Breast epithelium (tissue), 4 donors: Measurements from ENCODE around the gene CDH4. TPM values are rescaled to one million over a fixed set of nuclear protein-coding genes. Genes with fewer than 3 reads are reported as not detected.

Source experiments
- DNase-seq, 2 donors: peaks; one replicate each; pipeline ENCODE4 v3.0.0-alpha.2; 2019; ENCODE audit warnings: low spot score in 2 of 2
- H3K27ac ChIP-seq, 2 donors: fragments of 200-600 bp; sonication (generic) in 1 of 2; one replicate each; pipeline ENCODE4 v1.5.1; 2016 to 2019; ENCODE audit warnings: mild to moderate bottlenecking in 1 of 2
- H3K27me3 ChIP-seq, 2 donors: fragments of 200-600 bp; sonication (generic) in 1 of 2; one replicate each; pipeline versions ENCODE4 v1.5.1 to v1.6.0; 2017 to 2019; ENCODE audit warnings: control low read depth in 1 of 2, mild to moderate bottlenecking in 1 of 2
- H3K36me3 ChIP-seq: fragments of 200-600 bp; one replicate; pipeline ENCODE4 v1.5.1; 2019
- H3K4me1 ChIP-seq, 2 donors: fragments of 200-600 bp; sonication (generic); one replicate each; pipeline ENCODE4 v1.5.1; 2016 to 2019; ENCODE audit warnings: control low read depth in 1 of 2
- H3K4me3 ChIP-seq, 3 donors: fragments of 200-600 bp; sonication (generic); 1 replicate in 2 of 3; 2 replicates in 1 of 3; pipeline ENCODE4 v1.5.1; 2016 to 2019; ENCODE audit warnings: mild to moderate bottlenecking in 3 of 3, moderate library complexity in 2 of 3
- H3K9me3 ChIP-seq, 2 donors: fragments of 200-600 bp; sonication (generic) in 1 of 2; one replicate each; pipeline ENCODE4 v1.5.1; 2016 to 2019; ENCODE audit warnings: control low read depth in 1 of 2
- CTCF ChIP-seq, 3 donors: fragments of 450-650 bp; IDR thresholded peaks; one replicate each; pipeline ENCODE4 v1.5.1; 2016 to 2017; ENCODE audit warnings: antibody characterized with exemption in 3 of 3, mild to moderate bottlenecking in 3 of 3, moderate library complexity in 3 of 3
- POLR2A ChIP-seq: fragments of 450-650 bp; IDR thresholded peaks from one replicate; pipeline ENCODE4 v1.6.1; 2016; ENCODE audit warnings: antibody characterized with exemption, mild to moderate bottlenecking, moderate library complexity
- POLR2AphosphoS5 ChIP-seq, 3 donors: sonication (generic); formaldehyde crosslinking; IDR thresholded peaks; one replicate each; pipeline ENCODE4 v1.6.1; 2017; ENCODE audit warnings: antibody characterized with exemption in 3 of 3
- intact Hi-C: fragments of 100-400 bp; cut with DNase I; formaldehyde crosslinking; loops from one replicate; pipeline ENCODE4 v1.15.1; 2023; ENCODE audit warnings: low total_unique reads
- total RNA-seq, 3 donors: library from RNA; depleted of rRNA; stranded (reverse); fragments of >200 nt; gene quantifications; one replicate each; pipeline ENCODE4 v1.1.0, GENCODE V29; 2016

Gene CDH4
- total RNA-seq, 3 donors from 2014 or later = under 0.01 TPM; not detected in 2

- no peak for DNase-seq
- H3K4me3 ChIP-seq = no peak overlapping the region
- peaks cover 0 to 24% of the 10 kb centered on the region in 2 donors for H3K27me3 ChIP-seq
- H3K27ac ChIP-seq = no peak overlapping the region
- TF ChIP-seq POLR2A (no peak), POLR2AphosphoS5 (IDR thresholded peaks at IDR 0.05) (no peak), CTCF (IDR thresholded peaks at IDR 0.05) (no peak)
- no peaks in the 10 kb centered on the region for H3K36me3 ChIP-seq
- peaks cover 0 to 6% of the 10 kb centered on the region in 2 donors for H3K9me3 ChIP-seq
- intact Hi-C loops = no loop called here
- H3K4me1 ChIP-seq = no peaks in the 10 kb centered on the region
Measured at GRCh38 chr20:61279621-61280150, 27.6 kb downstream of the CDH4 start.

GRCh38 chr20:61280217-61280980, 28.3 kb downstream of the CDH4 start:
- Histone ChIP-seq H3K27me3 (peaks cover 0 to 24% of the 10 kb centered on the region in 2 donors), H3K9me3 (peaks cover 0 to 9% of the 10 kb centered on the region in 2 donors), H3K27ac (no peak overlapping the region), H3K4me1 (no peaks in the 10 kb centered on the region), H3K36me3 (no peaks in the 10 kb centered on the region), H3K4me3 (no peak overlapping the region)
- no peak for TF ChIP-seq POLR2A
- no peak for TF ChIP-seq POLR2AphosphoS5 (IDR thresholded peaks at IDR 0.05)
- no peak for TF ChIP-seq CTCF (IDR thresholded peaks at IDR 0.05)
- intact Hi-C loops = no loop called here
- no peak for DNase-seq

GRCh38 chr20:61281286-61281795, 29.3 kb downstream of the CDH4 start:
- TF ChIP-seq POLR2AphosphoS5 (IDR thresholded peaks at IDR 0.05) (no peak), CTCF (IDR thresholded peaks at IDR 0.05) (no peak), POLR2A (no peak)
- H3K27ac ChIP-seq = no peak overlapping the region
- peaks cover 0 to 24% of the 10 kb centered on the region in 2 donors for H3K27me3 ChIP-seq
- H3K9me3 ChIP-seq = peaks cover 0 to 7% of the 10 kb centered on the region in 2 donors
- no peaks in the 10 kb centered on the region for H3K36me3 ChIP-seq
- intact Hi-C loops = no loop called here
- no peaks in the 10 kb centered on the region for H3K4me1 ChIP-seq
- no peak for DNase-seq
- H3K4me3 ChIP-seq = no peak overlapping the region

GRCh38 chr20:61284752-61285151, 32.7 kb downstream of the CDH4 start:
- Histone ChIP-seq H3K4me3 (no peak overlapping the region), H3K27ac (no peak overlapping the region), H3K9me3 (peaks cover 0 to 3% of the 10 kb centered on the region in 2 donors), H3K4me1 (no peaks in the 10 kb centered on the region), H3K27me3 (peaks cover 0 to 6% of the 10 kb centered on the region in 2 donors), H3K36me3 (no peaks in the 10 kb centered on the region)
- DNase-seq = no peak
- no peak for TF ChIP-seq POLR2AphosphoS5 (IDR thresholded peaks at IDR 0.05)
- no peak for TF ChIP-seq POLR2A
- no peak for TF ChIP-seq CTCF (IDR thresholded peaks at IDR 0.05)
- intact Hi-C loops = no loop called here

- no peak for TF ChIP-seq POLR2AphosphoS5 (IDR thresholded peaks at IDR 0.05)
- TF ChIP-seq POLR2A = no peak
Measured at GRCh38 chr20:61285152-61285645, 33.1 kb downstream of the CDH4 start.

More at GRCh38 chr20:61285152-61285645, 33.1 kb downstream of the CDH4 start:
- intact Hi-C loops = no loop called here
- Histone ChIP-seq H3K27ac (no peak overlapping the region), H3K36me3 (no peaks in the 10 kb centered on the region), H3K9me3 (peaks cover 0 to 3% of the 10 kb centered on the region in 2 donors), H3K27me3 (peaks cover 0 to 2% of the 10 kb centered on the region in 2 donors), H3K4me1 (no peaks in the 10 kb centered on the region), H3K4me3 (no peak overlapping the region)
- DNase-seq = no peak
